IPS DF 6.9 (cell line): Measurements from ENCODE around the gene MCM10.

Source experiments
- DNase-seq: peaks from one replicate; pipeline ENCODE4 v3.0.0-alpha.2; 2013; ENCODE audit warnings: low read depth, low spot score
- H3K27ac ChIP-seq: one replicate; pipeline ENCODE4 v1.5.1; 2013; ENCODE audit warnings: low read length, control low read depth
- H3K27me3 ChIP-seq: 2 replicates; pipeline ENCODE4 v1.6.1; 2013; ENCODE audit warnings: mild to moderate bottlenecking, low read length; ENCODE audit not compliant: control insufficient read depth, insufficient read depth
- H3K36me3 ChIP-seq: 2 replicates; pipeline ENCODE4 v1.6.1; 2013; ENCODE audit warnings: low read length; ENCODE audit not compliant: control insufficient read depth, insufficient read depth
- H3K4me1 ChIP-seq: 2 replicates; pipeline ENCODE4 v1.6.1; 2013; ENCODE audit warnings: low read length; ENCODE audit not compliant: control insufficient read depth, insufficient read depth
- H3K4me3 ChIP-seq: 2 replicates; pipeline ENCODE4 v1.5.1; 2013; ENCODE audit warnings: mild to moderate bottlenecking, low read length
- H3K9me3 ChIP-seq: 2 replicates; pipeline ENCODE4 v1.6.1; 2013; ENCODE audit warnings: low read length, inconsistent platforms; ENCODE audit not compliant: control insufficient read depth, insufficient read depth
- WGBS: extraction: QIAGEN DNeasy Blood & Tissue Kit; methylation state at CpG from one replicate; pipeline ENCODE4 v1.1.7; 2013; ENCODE audit warnings: mixed read lengths, missing lambda C conversion rate; ENCODE audit not compliant: insufficient read length, insufficient coverage; 5-methylcytosine and 5-hydroxymethylcytosine counted together

The MCM10 gene

GRCh38 chr10:13256627-13257026, 95.3 kb downstream of the MCM10 start:
- no peaks in the 10 kb centered on the region for H3K36me3 ChIP-seq
- no peaks in the 10 kb centered on the region for H3K9me3 ChIP-seq
- no CpG with 5 or more reads among the region's 2 CpGs for whole genome bisulfite sequencing
- no peaks in the 10 kb centered on the region for H3K4me1 ChIP-seq
- DNase-seq, result no peak
- no peak overlapping the region for H3K27ac ChIP-seq
- no peaks in the 10 kb centered on the region for H3K27me3 ChIP-seq
- H3K4me3 ChIP-seq, result no peak overlapping the region

GRCh38 chr10:13257621-13258140, 96.3 kb downstream of the MCM10 start:
- no CpG with 5 or more reads among the region's 5 CpGs for WGBS
- H3K4me1 ChIP-seq, result no peaks in the 10 kb centered on the region
- H3K36me3 ChIP-seq, result no peaks in the 10 kb centered on the region
- no peaks in the 10 kb centered on the region for H3K27me3 ChIP-seq
- no peaks in the 10 kb centered on the region for H3K9me3 ChIP-seq
- no peak overlapping the region for H3K4me3 ChIP-seq
- no peak overlapping the region for H3K27ac ChIP-seq
- no peak for DNase-seq
